B cell (primary cell): ENCODE results near the gene LY9. TPM values are rescaled to one million over a fixed set of nuclear protein-coding genes. Genes with fewer than 3 reads are reported as not detected.

Source experiments
- ATAC-seq: fragments of 200-7000 bp; cut with Tn5 transposase; one replicate; pipeline ENCODE4 v1.10.0; 2021; ENCODE audit warnings: low read depth, mild to moderate bottlenecking, moderate number of reproducible peaks, moderate library complexity
- CTCF ChIA-PET: fragments of 350-600 bp; sonication (Branson Sonifier 250); formaldehyde crosslinking; loops from one replicate; lab custom pipeline; 2021; ENCODE audit warnings: antibody characterized with exemption, inconsistent platforms; lab: Charles Lee
- POLR2A ChIA-PET: fragments of 350-600 bp; sonication (Branson Sonifier 250); formaldehyde crosslinking; loops from one replicate; lab custom pipeline; 2021; ENCODE audit warnings: antibody characterized with exemption; lab: Charles Lee
- DNase-seq: peaks from one replicate; pipeline ENCODE4 v3.0.0; 2013
- H2AFZ ChIP-seq: 2 replicates; pipeline ENCODE4 v1.6.1; 2012; ENCODE audit warnings: mild to moderate bottlenecking, low read depth, low read length; ENCODE audit not compliant: insufficient read depth, poor library complexity, severe bottlenecking
- H3K27ac ChIP-seq, 2 donors: 1 replicate in 1 of 2; 2 replicates in 1 of 2; pipeline ENCODE4 v1.5.1; 2012 to 2013; ENCODE audit warnings: low read length in 2 of 2, mild to moderate bottlenecking in 2 of 2, moderate library complexity in 1 of 2
- H3K27me3 ChIP-seq, 4 experiments: fragments of 200-600 bp in 1 of 4; sonication (generic) in 1 of 4; replicated peaks in 1 of 4; 1 replicate in 2 of 4; 2 replicates in 2 of 4; pipeline versions ENCODE4 v1.6.1 to v1.7.0; 2013 to 2016; ENCODE audit warnings: low read length in 3 of 4, mild to moderate bottlenecking in 2 of 4, mixed read lengths in 1 of 4, moderate library complexity in 1 of 4; ENCODE audit not compliant: insufficient read depth in 4 of 4, control insufficient read depth in 3 of 4; ENCODE audit errors: control extremely low read depth in 1 of 4
- H3K36me3 ChIP-seq, 2 experiments: replicated peaks in 1 of 2; 1 replicate in 1 of 2; 2 replicates in 1 of 2; pipeline versions ENCODE4 v1.6.1 to v1.7.1; 2013; ENCODE audit warnings: low read length in 1 of 2; ENCODE audit not compliant: insufficient read depth in 2 of 2, control insufficient read depth in 1 of 2; ENCODE audit errors: control extremely low read depth in 1 of 2, extremely low read depth in 1 of 2
- H3K4me1 ChIP-seq, 2 donors: fragments of 200-600 bp in 1 of 2; sonication (generic) in 1 of 2; 1 replicate in 1 of 2; 2 replicates in 1 of 2; pipeline versions ENCODE4 v1.5.1 to v1.6.1; 2013 to 2017; ENCODE audit warnings: low read length in 2 of 2; ENCODE audit not compliant: control insufficient read depth in 2 of 2, insufficient read depth in 2 of 2
- H3K4me2 ChIP-seq: replicated peaks from 2 replicates; pipeline ENCODE3; 2012; ENCODE audit warnings: mild to moderate bottlenecking, low read depth, low read length; ENCODE audit not compliant: poor library complexity, severe bottlenecking
- H3K4me3 ChIP-seq, 5 experiments: fragments of 200-600 bp in 1 of 5; sonication (generic) in 1 of 5; 1 replicate in 3 of 5; 2 replicates in 2 of 5; pipeline versions ENCODE4 v1.5.1 to v1.7.0; 2011 to 2016; ENCODE audit warnings: low read length in 4 of 5, mild to moderate bottlenecking in 4 of 5, low read depth in 2 of 5, control low read depth in 1 of 5, moderate library complexity in 1 of 5; ENCODE audit not compliant: insufficient read depth in 1 of 5; ENCODE audit errors: control extremely low read depth in 1 of 5, extremely low read depth in 1 of 5
- H3K79me2 ChIP-seq: fragments of 200-600 bp; sonication (generic); one replicate; pipeline ENCODE4 v1.6.0; 2016; ENCODE audit warnings: low read length; ENCODE audit not compliant: control insufficient read depth, insufficient read depth
- H3K9ac ChIP-seq: fragments of 200-600 bp; sonication (generic); 2 replicates; pipeline ENCODE4 v1.6.1; 2017; ENCODE audit warnings: mild to moderate bottlenecking, low read length, moderate library complexity
- H3K9me3 ChIP-seq, 3 donors: one replicate each; pipeline versions ENCODE4 v1.6.1 to v1.7.1; 2013; ENCODE audit warnings: low read length in 2 of 3; ENCODE audit not compliant: control insufficient read depth in 2 of 3, insufficient read depth in 1 of 3; ENCODE audit errors: control extremely low read depth in 1 of 3
- H4K20me1 ChIP-seq: 2 replicates; pipeline ENCODE4 v1.6.0; 2012; ENCODE audit warnings: mild to moderate bottlenecking, low read length; ENCODE audit not compliant: insufficient read depth, control insufficient read depth, poor library complexity, severe bottlenecking
- H3K27ac Mint-ChIP-seq: one replicate; pipeline ENCODE4 v1.8.0; 2021; ENCODE audit warnings: mixed read lengths
- H3K27me3 Mint-ChIP-seq: one replicate; pipeline ENCODE4 v1.8.0; 2021; ENCODE audit warnings: mixed read lengths
- H3K4me1 Mint-ChIP-seq: one replicate; pipeline ENCODE4 v1.8.0; 2021; ENCODE audit warnings: mixed read lengths
- H3K4me3 Mint-ChIP-seq: one replicate; pipeline ENCODE4 v1.8.0; 2021; ENCODE audit warnings: mixed read lengths
- H3K9me3 Mint-ChIP-seq: one replicate; pipeline ENCODE4 v1.8.0; 2022; ENCODE audit warnings: mixed read lengths; ENCODE audit not compliant: insufficient read depth
- EZH2 ChIP-seq: IDR thresholded peaks from 2 replicates; pipeline ENCODE4 v1.6.1; 2012; ENCODE audit warnings: borderline replicate concordance, low read depth, mild to moderate bottlenecking, moderate library complexity, low read length; ENCODE audit not compliant: insufficient read depth, poor library complexity, severe bottlenecking
- WGBS: methylation state at CpG from one replicate; pipeline ENCODE4 v1.1.5; 2013; ENCODE audit warnings: missing lambda C conversion rate; ENCODE audit not compliant: insufficient coverage; 5-methylcytosine and 5-hydroxymethylcytosine counted together
- intact Hi-C: fragments of 100-400 bp; cut with micrococcal nuclease; formaldehyde crosslinking; loops from one replicate; pipeline ENCODE4 v1.10.0; 2022
- polyA plus RNA-seq: library from polyadenylated mRNA; depleted of rRNA; stranded (reverse); fragments of >200 nt; gene quantifications from 2 replicates; pipeline ENCODE4 v1.2.3, GENCODE V29; 2012
- total RNA-seq, 2 donors: library from RNA; stranded (reverse); fragments of 120-200 nt in 1 of 2; gene quantifications; 1 replicate in 1 of 2; 2 replicates in 1 of 2; pipeline versions ENCODE4 v1.2.3 to v1.2.4, GENCODE V29; 2013 to 2022
- TF ChIP-seq, protein P1 (sequence below): fragments of 200-600 bp; IDR thresholded peaks from one replicate; pipeline ENCODE4 v1.8.0; 2022; ENCODE audit warnings: antibody characterized with exemption, mild to moderate bottlenecking

LY9 gene
- total and polyA plus RNA-seq, 2 donors (not counting 1 experiment from before 2014, with no cell fraction given): 252 to 365 TPM

DNA sequence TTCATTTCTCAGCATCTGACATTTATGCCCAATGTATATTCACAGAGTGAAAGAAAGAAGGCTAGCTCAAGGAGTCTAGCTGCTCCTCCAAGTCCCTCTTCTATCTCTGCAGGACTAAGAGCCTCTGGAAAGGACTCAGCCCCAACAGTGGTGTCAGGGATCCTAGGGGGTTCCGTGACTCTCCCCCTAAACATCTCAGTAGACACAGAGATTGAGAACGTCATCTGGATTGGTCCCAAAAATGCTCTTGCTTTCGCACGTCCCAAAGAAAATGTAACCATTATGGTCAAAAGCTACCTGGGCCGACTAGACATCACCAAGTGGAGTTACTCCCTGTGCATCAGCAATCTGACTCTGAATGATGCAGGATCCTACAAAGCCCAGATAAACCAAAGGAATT lies 3.7 kb downstream of the LY9 start:
- 90% methylated on average over 5 of the region's 5 CpGs for WGBS
- Mint-ChIP-seq H3K4me3 (peak overlapping the region; percentile 99), H3K27ac (peak overlapping the region; percentile 39), H3K27me3 (no peaks in the 10 kb centered on the region), H3K9me3 (no peaks in the 10 kb centered on the region), H3K4me1 (peaks cover 78% of the 10 kb centered on the region)
- H2AFZ ChIP-seq: no peak overlapping the region
- peak overlapping the region; percentile 80 for H3K9ac ChIP-seq
- H3K27me3 ChIP-seq: no peaks in the 10 kb centered on the region
- H3K36me3 ChIP-seq: peaks cover 0 to 47% of the 10 kb centered on the region in 2 experiments
- TF ChIP-seq EZH2: no peak
- TF ChIP-seq, protein P1, sequence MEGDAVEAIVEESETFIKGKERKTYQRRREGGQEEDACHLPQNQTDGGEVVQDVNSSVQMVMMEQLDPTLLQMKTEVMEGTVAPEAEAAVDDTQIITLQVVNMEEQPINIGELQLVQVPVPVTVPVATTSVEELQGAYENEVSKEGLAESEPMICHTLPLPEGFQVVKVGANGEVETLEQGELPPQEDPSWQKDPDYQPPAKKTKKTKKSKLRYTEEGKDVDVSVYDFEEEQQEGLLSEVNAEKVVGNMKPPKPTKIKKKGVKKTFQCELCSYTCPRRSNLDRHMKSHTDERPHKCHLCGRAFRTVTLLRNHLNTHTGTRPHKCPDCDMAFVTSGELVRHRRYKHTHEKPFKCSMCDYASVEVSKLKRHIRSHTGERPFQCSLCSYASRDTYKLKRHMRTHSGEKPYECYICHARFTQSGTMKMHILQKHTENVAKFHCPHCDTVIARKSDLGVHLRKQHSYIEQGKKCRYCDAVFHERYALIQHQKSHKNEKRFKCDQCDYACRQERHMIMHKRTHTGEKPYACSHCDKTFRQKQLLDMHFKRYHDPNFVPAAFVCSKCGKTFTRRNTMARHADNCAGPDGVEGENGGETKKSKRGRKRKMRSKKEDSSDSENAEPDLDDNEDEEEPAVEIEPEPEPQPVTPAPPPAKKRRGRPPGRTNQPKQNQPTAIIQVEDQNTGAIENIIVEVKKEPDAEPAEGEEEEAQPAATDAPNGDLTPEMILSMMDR: no peak
- H3K79me2 ChIP-seq: peaks cover 99% of the 10 kb centered on the region
- ATAC-seq (no peak), DNase-seq (no peak)
- POLR2A ChIA-PET: interaction anchor here (2.6 kb wide), 1 partner anchor 10 kb away, joined by 6 read pairs; no protein-coding TSS in a partner anchor
- H3K9me3 ChIP-seq: peaks cover 0 to 10% (median 2%) of the 10 kb centered on the region in 3 donors
- H3K4me3 ChIP-seq: peak overlapping the region in 2 of 5 experiments; percentile 18 to 87
- H3K4me2 ChIP-seq: peak overlapping the region; percentile 87
- intact Hi-C loops: loop anchor here (5.0 to 10.0 kb wide), 2 partner anchors 38 to 455 kb away; partner anchors contain the start of genes COPA and NCSTN
- H3K4me1 ChIP-seq: peaks cover 66 to 67% of the 10 kb centered on the region in 2 donors
- no peaks in the 10 kb centered on the region for H4K20me1 ChIP-seq
- CTCF ChIA-PET: interaction anchor here (0.6 to 9.8 kb wide), 6 partner anchors 22 to 152 kb away, joined by 3 to 150 read pairs (median 34); no protein-coding TSS in a partner anchor
- peak overlapping the region in 1 of 2 donors; percentile 95 for H3K27ac ChIP-seq

DNA sequence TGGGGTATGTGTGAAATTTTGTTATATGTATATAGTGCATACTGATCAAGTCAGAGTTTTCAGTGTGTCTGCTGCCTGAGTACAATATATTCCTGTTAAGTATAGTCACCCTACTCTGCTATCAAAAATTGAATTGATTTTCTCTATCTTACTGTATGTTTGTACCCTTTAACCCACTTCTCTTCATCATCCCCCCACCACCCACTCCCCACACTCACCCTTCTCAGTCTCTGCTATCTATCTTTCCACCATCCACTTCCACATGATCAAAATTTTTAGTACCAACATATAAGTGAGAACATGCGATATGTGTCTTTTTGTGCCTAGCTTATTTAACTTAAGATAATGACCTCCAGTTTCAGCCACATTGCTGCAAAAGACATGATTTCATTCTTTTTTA lies 4.2 kb downstream of the LY9 start:
- ChIA-PET CTCF (interaction anchor here (0.6 to 9.8 kb wide), 4 partner anchors 23 to 57 kb away, joined by 3 to 150 read pairs (median 30); no protein-coding TSS in a partner anchor), POLR2A (interaction anchor here (2.6 kb wide), 1 partner anchor 10 kb away, joined by 6 read pairs; no protein-coding TSS in a partner anchor)
- Histone ChIP-seq H3K4me2 (peak overlapping the region; percentile 87), H2AFZ (no peak overlapping the region), H3K4me1 (peaks cover 61 to 62% of the 10 kb centered on the region in 2 donors), H4K20me1 (no peaks in the 10 kb centered on the region), H3K9me3 (peaks cover 0 to 10% (median 2%) of the 10 kb centered on the region in 3 donors), H3K27ac (peak overlapping the region in 1 of 2 donors; percentile 95), H3K79me2 (peaks cover 99% of the 10 kb centered on the region), H3K27me3 (no peaks in the 10 kb centered on the region), H3K4me3 (peak overlapping the region in 4 of 5 experiments; percentile 2 to 87 (median 16)), H3K9ac (peak overlapping the region; percentile 80), H3K36me3 (peaks cover 2 to 47% of the 10 kb centered on the region in 2 experiments)
- Mint-ChIP-seq H3K27me3 (no peaks in the 10 kb centered on the region), H3K4me3 (peak overlapping the region; percentile 99), H3K4me1 (peaks cover 79% of the 10 kb centered on the region), H3K27ac (peak overlapping the region; percentile 39), H3K9me3 (no peaks in the 10 kb centered on the region)
- WGBS: no CpG with 5 or more reads among the region's 1 CpG
- no peak for DNase-seq
- intact Hi-C loops: no loop called here
- TF ChIP-seq, protein P1: no peak
- TF ChIP-seq EZH2: no peak
- ATAC-seq: no peak
